Activated naive CD4-positive, alpha-beta T cell treated with anti-CD3 and anti-CD28 coated beads, Interleukin-2, amount 10 ng/mL, durations not matched to agents 5 hours and 36 hours (primary cell): Measurements from ENCODE around the gene TRMT61B. TPM values are rescaled to one million over a fixed set of nuclear protein-coding genes. Genes with fewer than 3 reads are reported as not detected.

Experiments used
- total RNA-seq, 2 experiments: library from RNA; stranded (reverse); gene quantifications; one replicate each; pipeline ENCODE4 v1.2.3, GENCODE V29; 2021

TRMT61B gene
- 10 to 100 TPM; 13.1 to 14.6 TPM for total RNA-seq

GRCh38 chr2:28870146-28870891, at the start of gene TRMT61B:
Gene TRMT61B, minus strand, starts transcription at chr2:28870309. Its CDS starts 32 bp downstream, at chr2:28870277.

GRCh38 chr2:28894470-28895188, 24.5 kb upstream of the TRMT61B start, which contains the start of gene WDR43:
Gene WDR43, plus strand, starts transcription at chr2:28894667. Its CDS starts 32 bp downstream, at chr2:28894699.

GRCh38 chr2:28810384-28811285, 59.5 kb downstream of the TRMT61B start, which contains the start of gene SPDYA:
Gene SPDYA, plus strand, starts transcription at chr2:28810834. Its CDS starts 5,181 bp downstream, at chr2:28816015.

Other genes starting within 250 kb of the TRMT61B start
- 100 to 1,000 TPM; 232 to 234 TPM for gene PPP1CB, start 118.5 kb downstream of the TRMT61B start, total RNA-seq
- gene SPDYA, start 59.5 kb downstream of the TRMT61B start, total RNA-seq, result 1 to 10 TPM; 1.3 to 1.9 TPM
- 10 to 100 TPM; 59.4 to 61.3 TPM for gene WDR43, start 24.4 kb upstream of the TRMT61B start, total RNA-seq
- 1 to 10 TPM; 4.0 to 4.6 TPM for gene TOGARAM2, start 111.0 kb upstream of the TRMT61B start, total RNA-seq
- not detected for gene PCARE, start 204.2 kb upstream of the TRMT61B start, total RNA-seq
- gene CLIP4, start 245.1 kb upstream of the TRMT61B start, total RNA-seq, result 10 to 100 TPM; 33.7 to 34.8 TPM